SK-N-DZ (cell line): ENCODE results near the gene HYAL3.
"Not testable (repeated sequence)": the region's sequence is repeated elsewhere in the genome, so short reads cannot be mapped to it uniquely, and the experiment has no call there.

ENCODE experiments used
- DNase-seq: peaks from one replicate; pipeline ENCODE4 v3.0.0-alpha.2; 2015; ENCODE audit warnings: low spot score

The HYAL3 gene

DNA sequence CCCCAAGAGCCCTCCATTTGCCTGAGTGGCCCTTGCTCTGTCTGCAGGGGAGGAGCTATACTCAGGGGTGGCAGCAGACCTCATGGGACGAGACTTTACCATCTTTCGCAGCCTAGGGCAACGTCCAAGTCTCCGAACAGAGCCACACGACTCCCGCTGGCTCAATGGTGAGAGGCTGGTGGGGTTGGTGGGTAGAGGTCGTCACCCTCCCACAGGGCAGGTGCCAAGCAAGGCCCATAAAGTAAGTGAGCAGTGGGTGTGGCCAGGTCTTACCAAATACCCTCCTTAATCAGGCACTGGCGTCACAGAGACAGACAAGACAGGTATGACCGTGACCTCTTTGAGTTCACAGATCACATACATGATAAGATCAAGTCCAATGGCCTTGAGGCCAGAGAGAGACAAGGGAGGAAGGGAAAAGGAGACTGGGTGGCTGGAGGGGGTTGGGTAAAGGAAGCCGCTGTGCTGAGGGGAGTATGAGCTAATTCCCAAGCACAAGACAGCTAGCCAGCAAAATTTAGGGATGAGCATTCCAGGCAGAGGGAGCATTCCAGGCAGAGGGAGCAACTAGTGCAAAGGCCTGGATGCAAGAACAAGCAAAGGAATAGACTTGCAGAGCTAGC is 27.8 kb downstream of the HYAL3 start:
- no peak for DNase-seq

DNA sequence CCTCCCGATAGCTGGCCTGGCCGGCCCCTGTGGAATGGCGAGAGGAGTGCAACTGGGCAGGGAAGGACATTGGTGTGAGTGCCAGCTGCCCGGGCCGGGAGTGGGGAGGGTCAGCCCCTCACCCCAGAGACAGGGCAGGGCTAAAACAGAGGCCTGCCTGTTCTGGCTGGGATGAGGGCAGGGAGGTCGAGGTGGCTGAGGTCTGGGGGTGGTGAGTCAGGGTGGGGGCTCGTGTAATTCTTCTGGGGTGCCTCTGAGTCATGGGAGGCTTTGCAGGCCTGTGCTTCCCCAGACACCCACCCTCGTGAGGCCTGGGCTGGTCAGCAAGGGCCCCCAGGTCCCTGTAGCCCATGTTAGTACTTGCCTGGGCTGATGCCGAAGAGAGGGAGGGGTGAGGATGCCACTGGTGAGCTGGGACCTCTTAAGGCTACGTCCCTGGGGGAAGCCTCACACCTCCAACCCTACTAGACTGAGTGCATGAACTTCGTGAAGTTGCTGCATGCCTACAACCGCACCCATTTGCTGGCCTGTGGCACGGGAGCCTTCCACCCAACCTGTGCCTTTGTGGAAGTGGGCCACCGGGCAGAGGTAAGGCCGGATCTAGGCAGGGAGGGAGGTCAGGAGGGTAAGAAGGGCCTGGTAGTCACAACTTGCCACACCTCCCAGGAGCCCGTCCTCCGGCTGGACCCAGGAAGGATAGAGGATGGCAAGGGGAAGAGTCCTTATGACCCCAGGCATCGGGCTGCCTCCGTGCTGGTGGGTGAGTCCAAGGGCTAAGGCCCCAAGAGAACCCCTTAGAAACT is 28.6 kb downstream of the HYAL3 start:
- no peak for DNase-seq

DNA sequence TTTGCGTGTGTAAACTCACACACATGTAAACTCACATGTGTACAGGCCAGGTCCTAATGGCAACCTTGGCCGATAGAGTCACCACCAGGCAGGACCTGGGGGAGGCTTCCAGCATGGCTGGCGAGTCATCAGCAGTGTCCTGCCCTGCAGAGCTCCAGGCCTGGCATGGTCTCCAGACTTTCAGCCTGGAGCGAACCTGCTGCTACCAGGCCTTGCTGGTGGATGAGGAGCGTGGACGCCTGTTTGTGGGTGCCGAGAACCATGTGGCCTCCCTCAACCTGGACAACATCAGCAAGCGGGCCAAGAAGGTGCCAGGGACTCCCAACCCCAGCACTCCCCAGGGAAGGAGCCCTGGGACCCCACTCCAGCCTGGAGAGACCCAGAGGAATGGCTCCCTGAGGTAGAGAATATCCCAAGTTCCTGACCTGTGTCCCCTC is 29.2 kb downstream of the HYAL3 start:
- no peak for DNase-seq

DNA sequence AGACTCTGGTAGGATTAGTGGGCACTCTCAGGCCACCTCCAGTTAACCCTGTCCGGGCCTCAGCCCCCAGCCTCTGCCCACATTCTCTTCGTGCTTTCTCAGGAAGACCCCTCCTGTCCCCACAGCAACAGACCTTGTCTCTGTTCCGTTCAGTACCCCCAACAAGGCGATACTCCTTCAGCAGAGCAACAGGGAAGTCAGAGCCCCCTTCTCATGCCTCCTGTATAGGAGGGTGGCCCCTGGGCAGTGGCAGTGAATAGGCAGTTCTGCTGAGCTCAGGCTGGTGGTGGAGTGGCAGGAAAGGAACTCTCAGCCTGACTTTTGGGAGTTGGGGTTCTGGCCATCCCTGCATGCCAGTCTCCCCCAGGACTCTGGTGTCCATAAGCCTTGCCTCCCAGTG is 29.7 kb downstream of the HYAL3 start:
- no peak for DNase-seq

DNA sequence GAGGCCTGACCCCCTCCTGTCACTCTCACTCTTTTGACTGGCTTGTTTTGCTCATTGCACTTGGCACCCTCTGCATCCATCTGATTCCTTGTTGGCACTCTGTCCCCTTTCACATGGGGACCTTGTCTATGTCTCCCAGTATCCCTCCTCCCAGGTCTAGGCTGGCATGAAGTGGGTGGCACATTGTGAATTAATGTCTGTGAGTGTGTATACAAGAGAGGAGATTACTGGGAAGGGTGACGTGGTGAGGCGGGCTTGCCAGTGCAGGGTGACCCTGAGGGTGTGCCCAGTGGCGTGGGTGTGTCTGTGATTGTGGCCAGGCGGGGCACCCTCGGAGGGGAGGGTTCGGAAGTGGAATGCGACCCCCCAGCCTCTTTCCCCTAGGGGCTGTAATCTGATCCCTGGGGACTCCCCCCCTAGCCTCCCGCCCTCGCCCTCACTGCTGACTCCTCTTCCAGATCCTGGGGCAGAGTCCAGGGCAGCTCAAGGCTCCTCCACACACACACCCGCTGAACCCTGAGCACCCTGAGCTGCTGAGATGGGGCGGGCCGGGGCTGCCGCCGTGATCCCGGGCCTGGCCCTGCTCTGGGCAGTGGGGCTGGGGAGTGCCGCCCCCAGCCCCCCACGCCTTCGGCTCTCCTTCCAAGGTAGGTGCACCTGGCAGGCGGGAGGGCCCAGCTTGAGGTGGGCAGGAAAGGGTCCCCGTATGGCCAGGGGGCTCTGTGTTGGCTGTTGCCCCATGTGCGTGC is 30.3 kb downstream of the HYAL3 start, which contains the start of gene SEMA3B:
TSS of gene SEMA3B (plus strand) at position 445 of the 749 bp plus-strand sequence. CDS start at position 539, 94 bp downstream.
- no peak for DNase-seq

DNA sequence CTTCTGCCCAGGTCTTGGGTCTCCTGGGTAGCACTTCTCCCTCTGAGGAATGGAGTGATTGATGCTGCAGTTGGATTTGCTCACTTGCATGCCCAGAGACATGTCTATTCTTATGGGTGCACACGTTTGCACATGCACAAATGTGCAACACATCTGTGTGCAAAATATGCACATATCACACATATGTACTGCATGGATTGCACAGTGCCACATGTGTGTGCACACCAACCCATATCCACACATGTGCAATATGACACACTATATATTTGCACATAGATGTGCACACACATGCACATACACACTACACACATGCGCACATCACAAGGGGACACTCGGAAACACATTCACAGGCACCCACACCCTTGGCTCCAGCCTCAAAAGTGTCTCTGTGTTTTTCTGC is 30.9 kb downstream of the HYAL3 start:
- no peak for DNase-seq

DNA sequence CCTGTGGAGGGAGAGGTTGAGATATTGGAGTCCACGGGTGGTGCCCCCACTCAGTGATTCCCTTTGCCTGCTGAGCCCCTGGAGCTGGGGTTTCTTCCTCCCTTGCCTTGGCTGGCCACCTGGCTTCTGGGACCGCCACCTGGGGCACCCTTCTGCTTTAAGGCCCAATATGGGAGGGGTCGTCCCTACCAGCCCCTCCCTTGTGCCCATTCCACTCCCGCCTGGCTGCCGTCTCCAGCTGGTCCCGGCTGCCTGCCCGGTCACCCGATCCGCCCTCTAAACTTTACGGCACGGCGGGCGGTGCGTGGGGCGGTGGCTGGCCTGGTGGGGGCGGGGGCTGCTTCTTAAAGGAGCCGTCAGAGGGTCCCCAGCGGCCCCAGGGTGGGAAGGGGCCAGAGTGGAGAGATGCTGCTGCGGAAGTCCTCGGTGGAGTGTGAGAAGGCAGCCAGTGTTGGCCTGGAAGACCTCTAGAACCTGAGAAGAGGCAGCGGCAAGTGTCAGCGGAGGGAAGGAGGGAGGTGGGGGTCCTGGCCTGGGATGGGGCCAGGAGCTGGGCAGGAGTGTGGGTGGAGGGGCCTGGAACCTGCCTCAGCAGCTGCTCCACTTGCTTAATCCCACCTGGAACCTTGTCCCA is 31.8 kb downstream of the HYAL3 start:
- no peak for DNase-seq

DNA sequence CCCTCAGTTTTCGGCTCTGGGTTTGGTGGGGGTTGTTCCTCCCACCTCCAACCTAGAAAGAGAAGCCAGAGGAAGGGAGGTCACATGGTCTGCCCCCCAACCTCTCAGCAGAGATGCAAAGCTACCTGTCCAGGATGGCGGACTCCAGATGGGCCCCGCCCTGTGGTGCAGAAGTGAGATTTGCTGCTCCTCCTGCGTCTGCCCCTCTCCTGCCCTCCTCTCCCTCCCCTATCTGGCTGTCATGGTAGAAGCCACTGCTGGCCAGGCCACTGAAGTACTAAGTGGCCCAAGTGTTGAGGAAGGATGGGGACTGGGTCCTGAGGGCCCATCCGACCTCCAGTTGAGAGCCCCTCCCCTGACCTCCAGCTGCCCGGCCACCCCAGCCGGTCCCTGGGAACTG is 32.4 kb downstream of the HYAL3 start:
- no peak for DNase-seq

DNA sequence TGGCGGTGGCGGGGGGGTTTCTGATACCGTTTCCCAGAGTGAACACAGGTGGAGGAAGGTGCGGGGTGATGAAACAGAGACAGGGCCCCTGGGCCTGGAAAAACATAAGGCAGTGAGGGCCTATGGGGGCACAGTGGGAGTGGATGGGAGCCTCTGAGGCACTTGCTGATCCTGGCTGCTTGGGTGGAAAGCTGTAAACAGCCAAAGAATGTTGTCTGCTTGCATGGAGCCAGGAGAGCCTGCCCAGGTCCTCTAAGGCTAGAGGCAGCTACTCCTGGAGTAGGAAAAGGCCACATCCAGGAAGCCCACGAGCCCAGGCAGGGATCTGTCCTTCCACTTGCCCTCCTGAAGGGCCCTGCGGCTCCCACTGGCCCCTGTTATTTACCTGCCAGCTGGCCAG is 33.2 kb downstream of the HYAL3 start:
- no peak for DNase-seq

DNA sequence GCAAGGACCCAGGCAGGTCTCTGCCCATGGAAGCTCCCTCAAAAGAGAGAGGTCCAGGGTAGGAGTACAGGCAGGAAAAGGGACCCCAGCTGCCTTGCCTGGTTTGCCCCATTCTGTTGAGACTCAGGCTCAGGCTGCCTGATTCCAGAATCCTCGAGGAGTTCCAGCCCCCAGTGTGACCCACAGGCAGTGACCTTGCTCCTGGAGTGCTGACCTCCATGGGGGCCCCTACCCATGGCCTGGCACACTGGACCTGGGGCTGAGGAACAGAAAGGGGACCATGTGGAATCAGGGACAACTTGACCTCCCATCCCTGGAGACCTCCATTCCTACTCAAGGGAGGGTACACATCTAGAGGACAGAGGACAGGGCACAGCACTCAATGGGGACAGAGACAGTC is 33.6 kb downstream of the HYAL3 start:
- DNase-seq = no peak

DNA sequence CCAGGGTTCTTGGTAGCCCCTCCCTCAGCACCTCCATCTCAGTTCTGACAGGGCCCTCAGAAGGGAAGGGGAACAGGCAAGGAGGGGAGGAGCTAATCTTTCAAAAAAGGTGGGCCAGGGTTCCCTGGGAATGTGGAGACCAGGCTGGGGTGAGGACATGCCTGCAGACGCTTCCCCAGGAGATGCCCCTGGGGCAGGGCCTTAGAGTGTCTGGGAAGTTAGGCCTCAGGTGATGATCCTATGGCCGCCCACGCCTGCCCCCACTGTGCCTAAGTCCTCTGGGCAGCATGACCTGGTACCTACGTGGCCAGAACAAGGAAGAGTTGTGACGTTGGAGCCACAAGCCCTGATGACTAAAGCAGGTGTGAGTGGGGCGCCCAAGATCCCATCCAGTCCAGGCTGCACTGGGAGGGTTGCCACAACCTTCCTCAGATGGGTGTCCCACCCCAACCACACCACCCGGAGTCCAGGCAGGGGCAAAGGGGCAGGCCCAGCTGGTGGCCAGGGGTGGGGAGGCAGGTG is 34.2 kb downstream of the HYAL3 start:
- DNase-seq = no peak

DNA sequence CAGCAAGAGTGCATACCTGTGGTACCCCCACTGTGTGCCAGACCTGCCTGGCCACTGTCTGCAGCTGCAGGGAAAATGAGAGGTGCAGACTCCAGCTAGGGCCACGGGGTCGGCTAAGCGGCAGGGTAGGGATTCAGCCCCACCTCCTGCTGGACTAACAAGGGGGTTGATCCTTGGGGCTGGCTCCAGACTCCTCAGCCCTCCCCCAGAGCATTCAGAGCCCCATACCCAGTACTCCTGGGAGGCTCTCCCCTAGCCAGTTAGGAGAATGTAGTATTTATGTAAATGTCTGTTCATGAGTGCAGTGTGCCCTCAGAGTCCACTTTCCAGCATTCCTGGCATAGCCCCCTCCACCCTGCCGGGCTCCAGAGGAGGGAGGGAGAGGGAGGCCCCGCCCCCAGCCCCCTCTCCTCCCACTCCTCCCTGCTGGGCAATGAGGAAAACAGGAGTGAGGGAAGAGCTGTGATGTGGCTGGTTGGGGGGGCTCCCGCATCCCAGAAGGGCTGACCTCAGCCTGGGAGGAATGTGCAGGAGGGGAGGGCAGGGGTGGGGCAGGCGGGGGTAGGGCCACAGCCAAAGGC is 34.7 kb downstream of the HYAL3 start:
- peak; percentile 72 for DNase-seq

DNA sequence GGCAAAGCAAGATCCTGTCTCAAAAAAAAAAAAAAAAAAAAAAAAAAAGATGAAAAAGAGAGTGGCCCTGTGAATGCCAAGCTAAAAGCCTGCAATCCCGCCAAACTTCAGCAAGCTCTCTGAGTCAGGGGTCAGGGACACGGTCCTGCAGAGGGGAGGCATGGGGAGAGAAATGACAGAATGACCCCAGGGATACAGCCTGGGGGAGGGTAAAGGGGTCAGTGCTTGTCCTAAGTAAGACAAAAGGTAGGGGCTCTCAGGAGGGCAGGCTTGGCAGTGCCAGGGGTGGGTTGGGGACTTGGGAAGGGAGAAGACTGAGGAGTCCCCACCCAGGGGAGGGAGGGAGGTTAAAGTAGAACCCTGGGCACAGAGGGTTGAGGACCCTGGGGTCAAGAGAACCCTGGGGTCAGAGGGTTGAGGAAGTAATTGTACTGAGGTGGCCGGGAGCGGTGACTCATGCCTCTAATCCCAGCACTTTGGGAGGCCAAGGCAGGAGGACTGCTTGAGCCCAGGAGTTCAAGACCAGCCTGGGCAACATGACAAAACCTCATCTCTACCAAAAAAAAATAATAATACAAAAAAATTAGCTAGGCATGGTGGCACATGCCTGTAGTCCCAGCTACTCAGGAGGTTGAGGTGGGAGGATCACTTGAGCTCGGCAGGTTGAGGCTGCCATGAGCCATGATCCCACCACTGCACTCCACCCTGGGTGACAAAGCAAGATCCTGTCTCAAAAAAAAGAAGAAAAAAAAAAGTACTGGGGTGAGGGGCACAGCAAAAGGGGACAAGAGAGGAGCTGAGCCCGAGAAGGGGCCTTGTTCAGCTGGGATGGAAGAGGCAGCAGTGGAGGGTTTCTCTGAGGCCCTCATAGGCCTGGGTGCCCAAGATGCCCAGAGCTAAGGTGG is 35.5 kb downstream of the HYAL3 start:
- no peak for DNase-seq

DNA sequence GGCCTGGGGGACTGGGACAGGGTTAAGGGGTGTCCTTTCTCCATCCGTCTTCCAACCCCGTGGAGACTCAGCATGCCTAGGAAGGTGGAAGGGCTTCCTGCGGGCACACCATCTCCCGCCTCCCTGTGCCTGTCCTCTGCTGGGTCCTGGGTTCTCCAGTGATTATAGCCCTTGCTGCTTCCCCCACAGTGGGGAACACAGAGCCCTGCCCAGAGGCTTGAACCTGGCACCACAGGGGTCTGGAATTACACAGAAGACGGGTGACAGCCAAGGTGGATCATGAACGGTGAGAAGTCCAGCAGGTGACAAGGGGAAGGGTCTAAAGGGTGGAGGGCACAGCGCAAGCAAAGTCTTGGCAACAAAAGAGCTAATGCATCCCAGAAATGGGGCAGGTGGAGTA is 36.4 kb downstream of the HYAL3 start:
- no peak for DNase-seq

DNA sequence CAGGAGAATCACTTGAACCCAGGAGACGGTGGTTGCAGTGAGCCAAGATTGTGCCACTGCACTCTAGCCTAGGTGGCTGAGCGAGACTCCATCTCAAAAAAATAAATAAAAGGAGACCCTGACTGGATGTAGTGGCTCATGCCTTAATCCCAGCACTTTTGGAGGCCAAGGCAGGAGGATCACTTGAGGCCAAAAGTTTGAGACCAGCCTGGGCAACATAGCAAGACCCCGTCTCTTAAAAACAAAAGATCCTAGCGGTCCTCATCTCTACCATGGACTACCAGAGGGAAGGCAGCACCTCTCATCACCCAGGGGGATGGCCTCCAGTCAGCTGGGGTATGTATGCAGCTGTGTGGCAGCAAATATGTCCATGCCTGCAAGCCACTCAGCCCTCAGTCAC is 37.0 kb downstream of the HYAL3 start:
- DNase-seq = not testable (repeated sequence)

DNA sequence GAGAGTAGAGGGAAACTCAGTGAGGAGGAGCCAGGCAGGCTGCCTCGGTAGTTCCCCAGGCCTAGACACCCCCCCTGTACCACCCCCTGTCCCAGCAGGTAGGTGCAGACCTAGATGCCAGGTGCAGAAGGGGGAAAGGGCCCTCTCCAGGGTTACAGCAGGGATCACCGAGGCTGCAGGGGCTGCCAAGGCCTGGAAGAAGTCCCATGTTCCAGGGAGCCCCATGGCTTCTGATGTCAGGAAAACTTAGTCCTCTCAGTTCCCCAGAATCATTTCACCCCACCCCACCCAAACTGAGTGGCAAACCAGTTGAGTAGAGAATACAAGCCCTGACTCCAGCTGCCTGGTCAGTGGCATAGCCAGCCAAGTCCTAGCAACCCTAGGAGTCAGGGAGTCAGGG is 37.7 kb downstream of the HYAL3 start:
- DNase-seq = no peak

DNA sequence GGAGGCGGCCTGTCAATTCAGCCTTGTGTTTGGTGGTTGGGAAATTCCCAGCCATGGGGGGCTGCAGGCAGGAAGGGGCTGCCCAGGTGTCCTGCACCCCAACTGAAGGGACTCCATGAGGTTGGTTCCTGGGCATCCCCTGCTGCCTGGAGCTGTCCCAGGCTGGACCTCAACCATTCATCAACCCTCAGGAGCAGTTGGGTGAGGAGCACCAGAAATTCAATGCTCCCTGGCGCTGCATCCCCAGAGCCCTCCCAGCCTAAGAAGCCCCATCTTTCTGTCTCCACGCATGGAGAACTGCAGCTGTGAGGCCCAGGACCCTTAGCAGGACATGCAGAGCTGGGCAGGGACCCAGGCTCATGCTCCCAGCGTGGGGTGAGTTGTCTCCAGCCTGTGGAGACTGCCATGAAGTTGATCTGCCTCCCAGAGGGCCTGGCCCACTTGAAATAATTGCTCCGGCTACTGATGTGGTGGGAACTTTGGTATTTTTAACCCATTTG is 38.2 kb downstream of the HYAL3 start:
- DNase-seq = no peak

DNA sequence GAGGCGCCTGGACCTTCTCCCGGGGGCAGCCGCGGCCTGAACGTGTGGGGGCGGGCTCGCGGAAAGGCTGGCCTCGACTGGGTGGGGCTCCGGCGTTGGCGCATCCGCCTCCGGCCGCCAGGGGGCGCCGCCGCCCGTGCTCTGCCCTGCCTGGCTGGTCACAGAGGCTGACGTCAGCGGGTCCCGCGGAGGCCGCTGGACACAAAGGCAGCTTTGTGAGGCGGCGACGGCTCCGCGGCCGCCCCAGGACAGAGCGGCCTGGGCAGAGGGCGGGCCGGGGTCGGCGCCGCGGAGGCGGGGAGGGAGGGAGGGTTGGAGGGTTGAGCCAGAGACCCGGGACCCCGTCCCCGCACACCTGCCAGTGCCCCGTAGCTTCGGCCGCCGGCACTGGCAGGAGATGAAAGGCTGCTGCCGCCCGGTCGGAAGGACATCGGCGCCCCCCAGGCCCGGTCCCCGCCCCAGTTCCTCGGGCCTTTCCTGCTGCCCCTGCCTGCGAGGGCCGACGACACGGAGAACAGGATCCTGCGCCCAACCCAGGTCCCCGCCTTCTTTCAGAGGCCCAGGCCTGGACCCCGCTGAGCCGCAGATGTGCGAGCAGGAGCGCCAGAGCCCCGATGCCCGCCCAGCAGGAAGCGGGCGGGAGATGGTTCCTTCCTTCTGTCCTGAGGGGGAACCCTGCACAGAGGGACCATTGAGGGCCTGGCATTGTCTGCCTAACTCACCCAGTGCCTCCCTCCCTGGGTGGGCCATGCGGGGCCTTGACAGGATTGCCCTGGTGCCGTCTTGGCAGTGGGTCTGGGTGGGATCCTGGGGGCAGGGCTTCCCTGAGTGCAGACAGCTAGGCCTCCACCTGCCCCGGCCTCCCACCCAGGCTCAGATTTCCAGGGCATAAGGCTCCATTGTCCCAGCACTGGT is 38.9 kb downstream of the HYAL3 start:
- peak; percentile 83 for DNase-seq

DNA sequence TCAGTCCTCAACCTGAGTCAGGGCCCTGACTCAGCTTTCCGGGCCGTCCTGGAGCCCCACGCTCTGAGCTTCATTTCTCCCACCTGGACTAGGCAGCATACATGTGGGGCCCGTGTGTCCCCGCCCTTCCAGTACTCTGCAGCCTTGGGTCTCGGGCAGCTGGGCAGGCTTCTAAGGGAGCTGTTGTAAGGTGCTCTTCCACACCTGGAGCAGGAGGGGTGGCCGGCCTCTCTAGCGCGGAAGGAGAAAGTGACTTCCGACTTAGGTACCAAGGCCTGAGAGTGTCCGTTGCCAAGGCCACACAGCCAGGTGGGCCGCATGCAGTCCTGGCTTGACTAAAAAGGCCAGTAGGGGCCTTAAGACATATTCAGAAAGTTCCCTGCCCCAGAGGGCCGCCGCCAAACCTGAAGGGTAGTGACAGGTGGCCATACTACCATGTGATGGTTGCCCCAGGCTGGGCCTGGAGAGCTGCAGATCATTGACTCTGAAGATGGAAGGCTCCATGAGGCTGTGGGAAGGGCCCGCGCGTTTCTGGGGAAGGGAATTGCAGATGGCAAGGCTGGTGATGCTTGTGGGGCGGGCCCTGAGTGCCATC is 39.7 kb downstream of the HYAL3 start:
- DNase-seq = no peak
